ENCODE data around the gene POMT1.
"Not testable (repeated sequence)": the region's sequence is repeated elsewhere in the genome, so short reads cannot be mapped to it uniquely, and the experiment has no call there.

The POMT1 gene

GRCh38 chr9:131530920-131531832 is 28.5 kb downstream of the POMT1 start, which contains the start of gene UCK1:
Gene UCK1 (minus strand): TSS chr9:131531263. CDS start chr9:131531174, 89 bp downstream.
- peak within 1 kb of the TSS; percentile 66 for H3K9ac ChIP-seq (ENCODE audit: low read depth, low read length)
- H3K27me3 ChIP-seq (ENCODE audit: insufficient read depth, low read length), result no peaks in the 10 kb centered on the region
- H3K27ac ChIP-seq (ENCODE audit: low read length), result no peak within 1 kb of the TSS
- H3K4me3 ChIP-seq (ENCODE audit: low read length), result peak within 1 kb of the TSS; percentile 71
- H3K36me3 ChIP-seq (ENCODE audit: insufficient read depth, low read depth, low read length), result peaks cover 39% of the 10 kb centered on the region
- H3K9me3 ChIP-seq (ENCODE audit: insufficient read depth, low read depth, low read length), result no peaks in the 10 kb centered on the region
- 0 out of 2 replicates have a peak, but pooled peaks cover 2% of the 10 kb centered on the region for H3K4me1 ChIP-seq (ENCODE audit: insufficient read depth, low read length)

DNA sequence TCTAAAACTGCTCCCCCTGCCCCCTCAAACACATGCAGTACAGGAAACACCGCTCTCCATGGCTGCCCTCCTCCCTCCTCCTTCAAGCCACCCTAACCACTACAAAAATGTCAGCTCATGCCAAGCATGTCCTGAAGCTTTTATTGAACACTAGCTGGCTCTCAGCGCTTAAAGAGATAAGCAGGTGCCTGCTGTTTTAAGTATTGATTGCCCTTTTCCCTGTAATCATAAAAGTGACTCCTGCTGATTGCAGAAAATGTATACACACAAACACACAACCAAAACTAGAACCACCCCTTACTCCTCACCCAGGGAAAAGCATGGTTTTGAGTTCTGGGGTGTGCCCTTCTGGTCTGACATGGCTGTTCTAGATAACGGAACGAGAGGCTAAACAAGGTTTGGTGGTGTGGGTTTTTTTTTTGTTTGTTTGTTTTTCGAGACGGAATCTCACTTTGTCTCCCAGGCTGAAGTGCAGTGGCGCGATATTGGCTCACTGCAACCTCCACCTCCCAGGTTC is 32.1 kb downstream of the POMT1 start:
- H3K4me3 ChIP-seq (ENCODE audit: low read length), result no peak overlapping the region
- no peaks in the 10 kb centered on the region for H3K27me3 ChIP-seq (ENCODE audit: insufficient read depth, low read length)
- H3K36me3 ChIP-seq (ENCODE audit: insufficient read depth, low read depth, low read length), result peaks cover 3% of the 10 kb centered on the region; the same call in 1 of the 2 replicates
- H3K27ac ChIP-seq (ENCODE audit: low read length), result no peak overlapping the region
- H3K4me1 ChIP-seq (ENCODE audit: insufficient read depth, low read length), result 0 out of 2 replicates have a peak, but pooled peaks cover 2% of the 10 kb centered on the region
- peaks cover 10% of the 10 kb centered on the region; the same call in 1 of the 2 replicates for H3K9me3 ChIP-seq (ENCODE audit: insufficient read depth, low read depth, low read length)
- H3K9ac ChIP-seq (ENCODE audit: low read depth, low read length), result no peak overlapping the region

DNA sequence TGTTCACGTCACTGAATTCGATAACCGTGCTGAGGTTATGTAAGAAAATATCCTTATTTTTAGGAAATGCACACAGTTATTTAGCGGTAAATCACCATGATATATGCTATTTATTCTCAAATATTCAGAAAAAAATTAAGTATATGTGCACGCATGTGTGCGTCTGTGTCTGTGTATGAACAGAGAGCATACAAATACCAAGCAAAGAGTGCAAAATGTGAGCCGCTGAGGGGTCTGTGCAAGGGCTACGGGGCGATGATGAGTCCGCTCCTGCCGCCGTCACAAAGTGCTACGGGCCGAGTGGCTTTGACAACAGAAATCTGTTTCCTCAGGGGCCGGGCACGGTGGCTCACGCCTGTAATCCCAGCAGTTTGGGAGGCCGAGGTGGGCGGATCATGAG is 35.2 kb downstream of the POMT1 start:
- H3K27me3 ChIP-seq (ENCODE audit: insufficient read depth, low read length), result no peaks in the 10 kb centered on the region
- H3K4me3 ChIP-seq (ENCODE audit: low read length), result no peak overlapping the region

DNA sequence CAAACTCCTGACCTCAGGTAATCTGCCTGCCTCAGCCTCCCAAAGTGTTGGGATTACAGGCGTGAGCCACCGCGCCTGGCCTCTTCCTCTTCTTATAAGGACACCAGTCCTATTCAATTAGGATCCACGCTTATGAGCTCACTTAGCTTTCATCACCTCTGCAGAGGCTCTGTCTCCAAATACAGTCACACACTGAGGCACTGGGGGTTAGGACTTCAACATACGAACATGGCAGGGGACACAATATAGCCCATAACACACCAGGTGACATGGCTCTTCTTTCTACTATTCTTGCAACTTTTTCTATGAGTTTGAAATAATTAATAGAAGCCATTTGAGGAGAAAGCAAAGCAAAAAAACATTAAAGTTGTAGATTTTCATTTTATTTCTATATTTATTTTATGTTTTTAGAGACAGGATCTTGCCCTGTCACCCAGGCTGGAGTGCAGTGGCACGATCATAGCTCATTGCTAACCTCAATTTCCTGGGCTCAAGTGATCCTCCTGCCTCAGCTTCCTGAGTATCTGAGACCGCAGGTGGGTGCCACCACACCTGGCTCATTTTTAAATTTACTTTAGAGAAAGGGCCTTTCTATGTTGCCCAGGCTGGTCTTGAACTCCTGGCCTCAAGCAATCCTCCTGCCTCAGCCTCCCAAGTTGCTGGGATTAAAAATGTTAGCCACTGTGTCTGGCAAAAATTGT is 36.7 kb downstream of the POMT1 start:
- Histone ChIP-seq H3K27ac (ENCODE audit: low read length) (no peak overlapping the region), H3K27me3 (ENCODE audit: insufficient read depth, low read length) (peaks cover 4% of the 10 kb centered on the region), H3K9ac (ENCODE audit: low read depth, low read length) (no peak overlapping the region), H3K4me1 (ENCODE audit: insufficient read depth, low read length) (no peaks in the 10 kb centered on the region), H3K4me3 (ENCODE audit: low read length) (no peak overlapping the region), H3K36me3 (ENCODE audit: insufficient read depth, low read depth, low read length) (no peaks in the 10 kb centered on the region), H3K9me3 (ENCODE audit: insufficient read depth, low read depth, low read length) (peaks cover 29% of the 10 kb centered on the region)

More for the DNA sequence above, 35.2 kb downstream of the POMT1 start:
- Histone ChIP-seq H3K36me3 (ENCODE audit: insufficient read depth, low read depth, low read length) (no peaks in the 10 kb centered on the region), H3K9ac (ENCODE audit: low read depth, low read length) (no peak overlapping the region), H3K4me1 (ENCODE audit: insufficient read depth, low read length) (no peaks in the 10 kb centered on the region), H3K9me3 (ENCODE audit: insufficient read depth, low read depth, low read length) (peaks cover 16% of the 10 kb centered on the region), H3K27ac (ENCODE audit: low read length) (no peak overlapping the region)

GRCh38 chr9:131543141-131543540 is 40.4 kb downstream of the POMT1 start:
- no peaks in the 10 kb centered on the region for H3K36me3 ChIP-seq (ENCODE audit: insufficient read depth, low read depth, low read length)
- H3K27ac ChIP-seq (ENCODE audit: low read length), result no peak overlapping the region
- H3K9ac ChIP-seq (ENCODE audit: low read depth, low read length), result no peak overlapping the region
- peaks cover 41% of the 10 kb centered on the region for H3K27me3 ChIP-seq (ENCODE audit: insufficient read depth, low read length)
- no peaks in the 10 kb centered on the region for H3K4me1 ChIP-seq (ENCODE audit: insufficient read depth, low read length)
- H3K4me3 ChIP-seq (ENCODE audit: low read length), result no peak overlapping the region
- H3K9me3 ChIP-seq (ENCODE audit: insufficient read depth, low read depth, low read length), result peaks cover 20% of the 10 kb centered on the region

DNA sequence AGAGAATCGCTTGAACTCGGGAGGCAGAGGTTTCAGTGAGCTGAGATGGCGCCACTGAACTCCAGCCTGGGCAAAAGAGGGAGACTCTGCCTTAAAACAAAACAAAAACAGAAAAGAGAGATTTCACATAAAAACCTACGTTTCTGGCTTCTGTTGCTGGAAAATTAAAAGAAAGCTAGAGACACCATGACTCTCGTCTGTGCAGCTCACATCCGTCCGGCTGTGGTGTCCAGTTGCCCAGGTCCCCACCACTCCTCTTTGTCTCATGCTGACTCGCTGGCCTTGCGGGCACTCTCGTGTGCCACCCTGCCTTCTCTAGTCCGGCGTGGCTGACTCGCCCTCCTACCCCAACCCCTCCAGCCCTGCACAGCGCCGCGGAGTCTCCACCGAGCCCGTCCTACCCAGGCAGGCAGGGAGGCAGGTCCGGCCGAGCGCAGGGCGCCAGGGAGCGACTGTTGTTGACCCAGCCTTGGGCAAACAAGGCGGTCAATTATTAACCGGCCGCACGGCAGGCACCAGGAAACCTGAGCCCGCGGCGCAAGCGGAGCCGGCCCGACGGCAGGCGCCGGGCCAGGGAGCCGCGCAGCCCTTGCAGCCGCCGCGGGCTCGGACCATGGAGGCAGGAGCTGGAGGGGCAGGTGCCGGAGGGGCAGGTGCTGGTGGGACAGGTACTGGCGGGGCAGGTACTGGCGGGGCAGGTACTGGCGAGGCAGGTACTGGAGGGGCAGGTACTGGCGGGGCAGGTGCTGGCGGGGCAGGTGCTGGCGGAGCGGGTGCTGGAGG is 42.5 kb downstream of the POMT1 start, which contains the start of gene PRRT1B:
Gene PRRT1B (plus strand): TSS at position 521 of the 783 bp plus-strand sequence. CDS start 93 bp downstream, at position 614.
- no peak within 1 kb of the TSS for H3K9ac ChIP-seq (ENCODE audit: low read depth, low read length)
- H3K9me3 ChIP-seq (ENCODE audit: insufficient read depth, low read depth, low read length), result peaks cover 20% of the 10 kb centered on the region
- H3K4me1 ChIP-seq (ENCODE audit: insufficient read depth, low read length), result no peaks in the 10 kb centered on the region
- H3K36me3 ChIP-seq (ENCODE audit: insufficient read depth, low read depth, low read length), result no peaks in the 10 kb centered on the region
- peak within 1 kb of the TSS; percentile 36; the same call in 1 of the 2 replicates for H3K4me3 ChIP-seq (ENCODE audit: low read length)
- H3K27ac ChIP-seq (ENCODE audit: low read length), result no peak within 1 kb of the TSS
- peaks cover 42% of the 10 kb centered on the region for H3K27me3 ChIP-seq (ENCODE audit: insufficient read depth, low read length)

DNA sequence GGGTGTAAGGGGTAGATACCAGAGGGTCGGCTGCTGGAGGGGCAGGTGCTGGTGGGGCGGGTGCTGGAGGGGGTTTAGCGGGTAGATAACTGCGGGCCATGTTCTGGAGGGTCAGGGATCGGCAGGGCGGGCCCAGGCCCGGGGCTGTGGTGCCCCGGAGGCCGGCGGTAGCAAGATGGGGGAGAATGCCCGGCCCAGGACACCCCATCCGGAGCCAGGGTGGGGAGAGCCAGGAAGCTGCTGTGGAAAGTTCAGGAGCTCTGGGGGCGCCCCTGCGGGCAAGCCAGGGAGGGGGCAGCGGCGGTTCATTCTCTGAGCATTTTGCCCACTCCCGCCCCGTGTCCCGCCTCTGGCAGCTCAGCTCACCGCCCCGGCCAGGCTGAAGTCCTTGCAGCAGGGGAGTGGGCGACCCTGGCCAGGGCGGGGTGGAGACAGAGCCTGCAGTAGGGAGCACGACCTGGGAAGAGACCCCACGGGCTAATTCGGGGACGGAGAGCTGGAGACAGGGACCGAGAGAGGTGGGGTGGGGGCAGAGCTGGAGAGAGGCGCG is 43.1 kb downstream of the POMT1 start:
- Histone ChIP-seq H3K36me3 (ENCODE audit: insufficient read depth, low read depth, low read length) (no peaks in the 10 kb centered on the region), H3K4me3 (ENCODE audit: low read length) (peak overlapping the region; percentile 36; the same call in 1 of the 2 replicates), H3K9me3 (ENCODE audit: insufficient read depth, low read depth, low read length) (peaks cover 20% of the 10 kb centered on the region), H3K27me3 (ENCODE audit: insufficient read depth, low read length) (peaks cover 42% of the 10 kb centered on the region), H3K27ac (ENCODE audit: low read length) (no peak overlapping the region), H3K9ac (ENCODE audit: low read depth, low read length) (no peak overlapping the region), H3K4me1 (ENCODE audit: insufficient read depth, low read length) (no peaks in the 10 kb centered on the region)

- peaks cover 42% of the 10 kb centered on the region for H3K27me3 ChIP-seq (ENCODE audit: insufficient read depth, low read length)
- peaks cover 20% of the 10 kb centered on the region for H3K9me3 ChIP-seq (ENCODE audit: insufficient read depth, low read depth, low read length)
- H3K4me3 ChIP-seq (ENCODE audit: low read length), result peak overlapping the region; percentile 36; the same call in 1 of the 2 replicates
- no peaks in the 10 kb centered on the region for H3K36me3 ChIP-seq (ENCODE audit: insufficient read depth, low read depth, low read length)
- no peaks in the 10 kb centered on the region for H3K4me1 ChIP-seq (ENCODE audit: insufficient read depth, low read length)
- no peak overlapping the region for H3K27ac ChIP-seq (ENCODE audit: low read length)
- no peak overlapping the region for H3K9ac ChIP-seq (ENCODE audit: low read depth, low read length)
These were observed 43.8 kb downstream of the POMT1 start for GRCh38 chr9:131546336-131547084.

DNA sequence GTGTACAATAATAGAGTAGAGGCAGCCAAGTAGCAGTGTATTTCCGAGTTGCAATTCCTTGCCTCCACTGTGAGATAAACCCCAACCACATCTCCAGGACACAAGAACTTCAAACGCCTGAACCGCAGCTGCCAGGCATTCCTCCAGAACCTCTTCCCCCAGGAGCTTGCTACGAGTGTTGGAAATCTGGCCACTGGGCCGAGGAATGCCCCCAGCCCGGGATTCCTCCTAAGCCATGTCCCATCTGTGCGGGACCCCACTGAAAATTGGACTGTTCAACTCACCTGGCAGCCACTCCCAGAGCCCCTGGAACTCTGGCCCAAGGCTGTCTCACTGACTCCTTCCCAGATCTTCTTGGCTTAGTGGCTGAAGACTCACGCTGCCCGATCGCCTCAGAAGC is 46.5 kb downstream of the POMT1 start:
- H3K9me3 ChIP-seq (ENCODE audit: insufficient read depth, low read depth, low read length); H3K9ac ChIP-seq (ENCODE audit: low read depth, low read length); H3K27ac ChIP-seq (ENCODE audit: low read length); H3K4me1 ChIP-seq (ENCODE audit: insufficient read depth, low read length); H3K4me3 ChIP-seq (ENCODE audit: low read length); H3K36me3 ChIP-seq (ENCODE audit: insufficient read depth, low read depth, low read length): not testable (repeated sequence)
- peaks cover 54% of the 10 kb centered on the region for H3K27me3 ChIP-seq (ENCODE audit: insufficient read depth, low read length)

DNA sequence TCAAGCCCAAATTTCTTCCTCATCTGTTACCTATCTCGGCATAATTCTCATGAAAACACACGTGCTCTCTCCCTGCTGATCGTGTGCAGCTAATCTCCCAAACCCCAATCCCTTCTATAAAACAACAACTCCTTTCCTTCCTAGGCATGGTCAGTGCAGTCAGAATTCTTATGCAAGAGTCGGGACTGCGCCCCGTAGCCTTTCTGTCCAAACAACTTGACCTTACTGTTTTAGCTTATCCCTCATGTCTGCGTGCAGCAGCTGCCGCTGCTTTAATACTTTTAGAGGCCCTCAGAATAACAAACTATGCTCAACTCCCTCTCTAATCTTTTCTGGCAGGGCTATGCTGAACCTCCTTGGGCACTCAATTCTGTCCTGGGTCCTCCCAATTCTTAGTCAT is 47.7 kb downstream of the POMT1 start:
- H3K4me1 ChIP-seq (ENCODE audit: insufficient read depth, low read length), result not testable (repeated sequence)
- H3K27me3 ChIP-seq (ENCODE audit: insufficient read depth, low read length), result peaks cover 52% of the 10 kb centered on the region

More for the DNA sequence above, 47.7 kb downstream of the POMT1 start:
- H3K9ac ChIP-seq (ENCODE audit: low read depth, low read length); H3K9me3 ChIP-seq (ENCODE audit: insufficient read depth, low read depth, low read length); H3K36me3 ChIP-seq (ENCODE audit: insufficient read depth, low read depth, low read length); H3K4me3 ChIP-seq (ENCODE audit: low read length); H3K27ac ChIP-seq (ENCODE audit: low read length): not testable (repeated sequence)

Data from iPS-20b (cell line).